B cell (primary cell): Measurements from ENCODE around the gene MIER3. TPM values are rescaled to one million over a fixed set of nuclear protein-coding genes. Genes with fewer than 3 reads are reported as not detected.
"Not testable (repeated sequence)": the region's sequence is repeated elsewhere in the genome, so short reads cannot be mapped to it uniquely, and the experiment has no call there.

ENCODE experiments used
- ATAC-seq: fragments of 200-7000 bp; cut with Tn5 transposase; one replicate; pipeline ENCODE4 v1.10.0; 2021; ENCODE audit warnings: low read depth, mild to moderate bottlenecking, moderate number of reproducible peaks, moderate library complexity
- CTCF ChIA-PET: fragments of 350-600 bp; sonication (Branson Sonifier 250); formaldehyde crosslinking; loops from one replicate; lab custom pipeline; 2021; ENCODE audit warnings: antibody characterized with exemption, inconsistent platforms; lab: Charles Lee
- POLR2A ChIA-PET: fragments of 350-600 bp; sonication (Branson Sonifier 250); formaldehyde crosslinking; loops from one replicate; lab custom pipeline; 2021; ENCODE audit warnings: antibody characterized with exemption; lab: Charles Lee
- DNase-seq: peaks from one replicate; pipeline ENCODE4 v3.0.0; 2013
- H2AFZ ChIP-seq: 2 replicates; pipeline ENCODE4 v1.6.1; 2012; ENCODE audit warnings: mild to moderate bottlenecking, low read depth, low read length; ENCODE audit not compliant: insufficient read depth, poor library complexity, severe bottlenecking
- H3K27ac ChIP-seq, 2 donors: 1 replicate in 1 of 2; 2 replicates in 1 of 2; pipeline ENCODE4 v1.5.1; 2012 to 2013; ENCODE audit warnings: low read length in 2 of 2, mild to moderate bottlenecking in 2 of 2, moderate library complexity in 1 of 2
- H3K27me3 ChIP-seq, 4 experiments: fragments of 200-600 bp in 1 of 4; sonication (generic) in 1 of 4; replicated peaks in 1 of 4; 1 replicate in 2 of 4; 2 replicates in 2 of 4; pipeline versions ENCODE4 v1.6.1 to v1.7.0; 2013 to 2016; ENCODE audit warnings: low read length in 3 of 4, mild to moderate bottlenecking in 2 of 4, mixed read lengths in 1 of 4, moderate library complexity in 1 of 4; ENCODE audit not compliant: insufficient read depth in 4 of 4, control insufficient read depth in 3 of 4; ENCODE audit errors: control extremely low read depth in 1 of 4
- H3K36me3 ChIP-seq, 2 experiments: replicated peaks in 1 of 2; 1 replicate in 1 of 2; 2 replicates in 1 of 2; pipeline versions ENCODE4 v1.6.1 to v1.7.1; 2013; ENCODE audit warnings: low read length in 1 of 2; ENCODE audit not compliant: insufficient read depth in 2 of 2, control insufficient read depth in 1 of 2; ENCODE audit errors: control extremely low read depth in 1 of 2, extremely low read depth in 1 of 2
- H3K4me1 ChIP-seq, 2 donors: fragments of 200-600 bp in 1 of 2; sonication (generic) in 1 of 2; 1 replicate in 1 of 2; 2 replicates in 1 of 2; pipeline versions ENCODE4 v1.5.1 to v1.6.1; 2013 to 2017; ENCODE audit warnings: low read length in 2 of 2; ENCODE audit not compliant: control insufficient read depth in 2 of 2, insufficient read depth in 2 of 2
- H3K4me2 ChIP-seq: replicated peaks from 2 replicates; pipeline ENCODE3; 2012; ENCODE audit warnings: mild to moderate bottlenecking, low read depth, low read length; ENCODE audit not compliant: poor library complexity, severe bottlenecking
- H3K4me3 ChIP-seq, 5 experiments: fragments of 200-600 bp in 1 of 5; sonication (generic) in 1 of 5; 1 replicate in 3 of 5; 2 replicates in 2 of 5; pipeline versions ENCODE4 v1.5.1 to v1.7.0; 2011 to 2016; ENCODE audit warnings: low read length in 4 of 5, mild to moderate bottlenecking in 4 of 5, low read depth in 2 of 5, control low read depth in 1 of 5, moderate library complexity in 1 of 5; ENCODE audit not compliant: insufficient read depth in 1 of 5; ENCODE audit errors: control extremely low read depth in 1 of 5, extremely low read depth in 1 of 5
- H3K79me2 ChIP-seq: fragments of 200-600 bp; sonication (generic); one replicate; pipeline ENCODE4 v1.6.0; 2016; ENCODE audit warnings: low read length; ENCODE audit not compliant: control insufficient read depth, insufficient read depth
- H3K9ac ChIP-seq: fragments of 200-600 bp; sonication (generic); 2 replicates; pipeline ENCODE4 v1.6.1; 2017; ENCODE audit warnings: mild to moderate bottlenecking, low read length, moderate library complexity
- H3K9me3 ChIP-seq, 3 donors: one replicate each; pipeline versions ENCODE4 v1.6.1 to v1.7.1; 2013; ENCODE audit warnings: low read length in 2 of 3; ENCODE audit not compliant: control insufficient read depth in 2 of 3, insufficient read depth in 1 of 3; ENCODE audit errors: control extremely low read depth in 1 of 3
- H4K20me1 ChIP-seq: 2 replicates; pipeline ENCODE4 v1.6.0; 2012; ENCODE audit warnings: mild to moderate bottlenecking, low read length; ENCODE audit not compliant: insufficient read depth, control insufficient read depth, poor library complexity, severe bottlenecking
- H3K27ac Mint-ChIP-seq: one replicate; pipeline ENCODE4 v1.8.0; 2021; ENCODE audit warnings: mixed read lengths
- H3K27me3 Mint-ChIP-seq: one replicate; pipeline ENCODE4 v1.8.0; 2021; ENCODE audit warnings: mixed read lengths
- H3K4me1 Mint-ChIP-seq: one replicate; pipeline ENCODE4 v1.8.0; 2021; ENCODE audit warnings: mixed read lengths
- H3K4me3 Mint-ChIP-seq: one replicate; pipeline ENCODE4 v1.8.0; 2021; ENCODE audit warnings: mixed read lengths
- H3K9me3 Mint-ChIP-seq: one replicate; pipeline ENCODE4 v1.8.0; 2022; ENCODE audit warnings: mixed read lengths; ENCODE audit not compliant: insufficient read depth
- CTCF ChIP-seq: fragments of 200-600 bp; IDR thresholded peaks from one replicate; pipeline ENCODE4 v1.8.0; 2022; ENCODE audit warnings: antibody characterized with exemption, mild to moderate bottlenecking
- EZH2 ChIP-seq: IDR thresholded peaks from 2 replicates; pipeline ENCODE4 v1.6.1; 2012; ENCODE audit warnings: borderline replicate concordance, low read depth, mild to moderate bottlenecking, moderate library complexity, low read length; ENCODE audit not compliant: insufficient read depth, poor library complexity, severe bottlenecking
- WGBS: methylation state at CpG from one replicate; pipeline ENCODE4 v1.1.5; 2013; ENCODE audit warnings: missing lambda C conversion rate; ENCODE audit not compliant: insufficient coverage; 5-methylcytosine and 5-hydroxymethylcytosine counted together
- intact Hi-C: fragments of 100-400 bp; cut with micrococcal nuclease; formaldehyde crosslinking; loops from one replicate; pipeline ENCODE4 v1.10.0; 2022
- polyA plus RNA-seq: library from polyadenylated mRNA; depleted of rRNA; stranded (reverse); fragments of >200 nt; gene quantifications from 2 replicates; pipeline ENCODE4 v1.2.3, GENCODE V29; 2012
- total RNA-seq, 2 donors: library from RNA; stranded (reverse); fragments of 120-200 nt in 1 of 2; gene quantifications; 1 replicate in 1 of 2; 2 replicates in 1 of 2; pipeline versions ENCODE4 v1.2.3 to v1.2.4, GENCODE V29; 2013 to 2022

Gene MIER3
- total and polyA plus RNA-seq, 2 donors (not counting 1 experiment from before 2014, with no cell fraction given), result 5.8 to 25.9 TPM

DNA sequence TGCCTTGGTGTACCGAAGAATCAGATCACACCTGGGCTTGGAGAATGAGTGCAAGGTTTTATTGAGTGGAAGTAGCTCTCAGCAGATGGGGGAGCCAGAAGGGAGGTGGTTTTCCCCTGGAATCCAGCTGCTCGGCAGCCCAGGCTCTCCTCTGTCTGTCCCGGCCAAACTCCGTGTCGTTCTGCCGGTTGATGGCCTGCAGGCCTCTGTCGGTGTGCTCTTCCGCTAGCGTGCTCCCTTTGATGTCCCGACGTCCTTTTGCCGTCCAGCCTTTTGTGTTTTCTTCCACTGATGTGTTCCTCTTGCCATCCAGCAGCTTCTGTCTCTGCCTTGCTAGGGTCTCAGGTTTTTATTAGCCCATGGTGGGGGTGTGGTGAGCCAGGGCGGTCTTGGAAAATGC lies 28.0 kb upstream of the MIER3 start:
- H3K79me2 ChIP-seq, result no peaks in the 10 kb centered on the region
- H3K9ac ChIP-seq, result no peak overlapping the region
- no peak overlapping the region for H3K4me2 ChIP-seq
- Mint-ChIP-seq H3K9me3 (no peaks in the 10 kb centered on the region), H3K27me3 (peaks cover 3% of the 10 kb centered on the region), H3K4me1 (peaks cover 1% of the 10 kb centered on the region), H3K4me3 (no peak overlapping the region), H3K27ac (no peak overlapping the region)
- DNase-seq (no peak), ATAC-seq (no peak)
- no peak overlapping the region for H2AFZ ChIP-seq
- H3K27me3 ChIP-seq, result no peaks in the 10 kb centered on the region
- CTCF ChIA-PET, result no interaction called here
- H3K36me3 ChIP-seq, result no peaks in the 10 kb centered on the region
- POLR2A ChIA-PET, result no interaction called here
- no peak for TF ChIP-seq CTCF
- no peak for TF ChIP-seq EZH2
- no peak overlapping the region for H3K27ac ChIP-seq
- no peaks in the 10 kb centered on the region for H3K9me3 ChIP-seq
- intact Hi-C loops, result no loop called here
- 98% methylated on average over 12 of the region's 13 CpGs for WGBS
- no peak overlapping the region for H3K4me3 ChIP-seq
- H3K4me1 ChIP-seq, result no peaks in the 10 kb centered on the region
- H4K20me1 ChIP-seq, result no peaks in the 10 kb centered on the region

- intact Hi-C loops, H3K4me1 Mint-ChIP-seq, H3K9me3 ChIP-seq, CTCF ChIA-PET, H3K4me2 ChIP-seq, H3K9me3 Mint-ChIP-seq, H3K27me3 Mint-ChIP-seq, H3K9ac ChIP-seq, H3K27me3 ChIP-seq, POLR2A ChIA-PET, H3K4me1 ChIP-seq, H3K27ac Mint-ChIP-seq, H3K4me3 Mint-ChIP-seq, H2AFZ ChIP-seq, ATAC-seq, H4K20me1 ChIP-seq, H3K79me2 ChIP-seq, H3K36me3 ChIP-seq, H3K27ac ChIP-seq, DNase-seq, H3K4me3 ChIP-seq: not testable (repeated sequence)
- no CpG with 5 or more reads among the region's 5 CpGs for WGBS
Observed at GRCh38 chr5:56979526-56979925, 27.6 kb upstream of the MIER3 start.
